ENCODE results near the gene CD2BP2. TPM values are rescaled to one million over a fixed set of nuclear protein-coding genes. Genes with fewer than 3 reads are reported as not detected.
A peak's percentile ranks its signal among the peaks of the same experiment; 100 is the strongest.
"Not testable (repeated sequence)": the region's sequence is repeated elsewhere in the genome, so short reads cannot be mapped to it uniquely, and the experiment has no call there.

The CD2BP2 gene
- total RNA-seq, 1 donor from 2014 or later: 107 TPM

DNA sequence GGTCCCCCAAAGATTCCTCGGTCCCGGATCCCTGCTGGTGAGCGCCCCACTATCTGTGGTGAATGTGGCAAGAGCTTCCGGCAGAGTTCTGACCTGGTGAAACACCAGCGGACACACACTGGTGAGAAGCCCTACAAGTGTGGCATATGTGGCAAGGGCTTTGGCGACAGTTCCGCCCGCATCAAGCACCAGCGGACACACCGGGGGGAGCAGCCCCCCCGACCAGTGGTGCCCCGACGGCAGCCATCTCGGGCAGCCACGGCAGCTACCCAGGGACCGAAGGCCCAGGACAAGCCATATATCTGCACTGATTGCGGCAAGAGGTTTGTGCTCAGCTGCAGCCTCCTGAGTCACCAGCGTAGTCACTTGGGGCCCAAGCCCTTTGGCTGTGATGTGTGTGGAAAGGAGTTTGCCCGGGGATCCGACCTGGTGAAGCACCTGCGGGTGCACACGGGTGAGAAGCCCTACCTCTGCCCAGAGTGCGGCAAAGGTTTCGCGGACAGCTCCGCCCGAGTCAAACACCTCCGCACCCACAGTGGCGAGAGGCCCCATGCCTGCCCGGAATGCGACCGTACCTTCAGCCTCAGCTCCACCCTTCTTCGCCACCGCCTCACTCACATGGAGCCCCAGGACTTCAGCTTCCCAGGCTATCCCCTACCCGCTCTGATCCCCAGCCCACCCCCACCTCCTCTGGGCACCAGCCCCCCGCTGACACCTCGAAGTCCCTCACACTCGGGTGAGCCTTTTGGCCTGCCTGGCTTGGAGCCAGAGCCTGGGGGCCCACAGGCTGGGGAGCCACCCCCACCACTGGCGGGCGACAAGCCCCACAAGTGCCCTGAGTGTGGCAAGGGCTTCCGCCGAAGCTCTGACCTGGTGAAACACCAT lies 42.9 kb upstream of the CD2BP2 start:
- Histone ChIP-seq H3K4me3 (ENCODE audit: low read depth, low read length) (no peak overlapping the region), H3K36me3 (ENCODE audit: control insufficient read depth, insufficient read depth, low read length) (no peaks in the 10 kb centered on the region), H3K27me3 (ENCODE audit: control insufficient read depth, insufficient read depth, low read length) (no peaks in the 10 kb centered on the region)
- DNase-seq (ENCODE audit: low read depth): no peak
- TF ChIP-seq, protein P1, sequence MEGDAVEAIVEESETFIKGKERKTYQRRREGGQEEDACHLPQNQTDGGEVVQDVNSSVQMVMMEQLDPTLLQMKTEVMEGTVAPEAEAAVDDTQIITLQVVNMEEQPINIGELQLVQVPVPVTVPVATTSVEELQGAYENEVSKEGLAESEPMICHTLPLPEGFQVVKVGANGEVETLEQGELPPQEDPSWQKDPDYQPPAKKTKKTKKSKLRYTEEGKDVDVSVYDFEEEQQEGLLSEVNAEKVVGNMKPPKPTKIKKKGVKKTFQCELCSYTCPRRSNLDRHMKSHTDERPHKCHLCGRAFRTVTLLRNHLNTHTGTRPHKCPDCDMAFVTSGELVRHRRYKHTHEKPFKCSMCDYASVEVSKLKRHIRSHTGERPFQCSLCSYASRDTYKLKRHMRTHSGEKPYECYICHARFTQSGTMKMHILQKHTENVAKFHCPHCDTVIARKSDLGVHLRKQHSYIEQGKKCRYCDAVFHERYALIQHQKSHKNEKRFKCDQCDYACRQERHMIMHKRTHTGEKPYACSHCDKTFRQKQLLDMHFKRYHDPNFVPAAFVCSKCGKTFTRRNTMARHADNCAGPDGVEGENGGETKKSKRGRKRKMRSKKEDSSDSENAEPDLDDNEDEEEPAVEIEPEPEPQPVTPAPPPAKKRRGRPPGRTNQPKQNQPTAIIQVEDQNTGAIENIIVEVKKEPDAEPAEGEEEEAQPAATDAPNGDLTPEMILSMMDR (IDR thresholded peaks at IDR 0.05; ENCODE audit: insufficient read depth, low read length, poor library complexity, severe bottlenecking): no peak

DNA sequence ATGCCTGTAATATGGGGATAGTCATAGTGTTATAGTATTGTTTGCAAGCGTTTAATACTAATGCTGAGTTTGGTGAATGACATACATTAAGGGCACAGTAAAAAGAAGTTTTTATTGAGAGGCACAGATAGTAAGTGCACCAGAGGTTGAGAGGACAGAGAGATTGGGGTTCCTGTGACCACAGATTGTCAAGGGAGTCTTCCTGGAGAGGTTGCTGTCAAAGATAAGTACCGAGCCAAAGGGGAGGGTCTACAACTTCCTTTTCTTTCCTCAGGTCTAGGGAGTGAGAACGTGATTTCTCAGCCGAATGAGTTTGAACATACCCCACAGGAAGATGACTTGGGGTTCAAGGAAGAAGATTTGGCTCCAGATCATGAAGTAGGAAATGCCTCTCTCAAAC lies 41.9 kb upstream of the CD2BP2 start:
- TF ChIP-seq, protein P1 (IDR thresholded peaks at IDR 0.05; ENCODE audit: insufficient read depth, low read length, poor library complexity, severe bottlenecking): no peak
- no peak for DNase-seq (ENCODE audit: low read depth)
- H3K27me3 ChIP-seq (ENCODE audit: control insufficient read depth, insufficient read depth, low read length): no peaks in the 10 kb centered on the region
- no peak overlapping the region for H3K4me3 ChIP-seq (ENCODE audit: low read depth, low read length)
- H3K36me3 ChIP-seq (ENCODE audit: control insufficient read depth, insufficient read depth, low read length): no peaks in the 10 kb centered on the region

DNA sequence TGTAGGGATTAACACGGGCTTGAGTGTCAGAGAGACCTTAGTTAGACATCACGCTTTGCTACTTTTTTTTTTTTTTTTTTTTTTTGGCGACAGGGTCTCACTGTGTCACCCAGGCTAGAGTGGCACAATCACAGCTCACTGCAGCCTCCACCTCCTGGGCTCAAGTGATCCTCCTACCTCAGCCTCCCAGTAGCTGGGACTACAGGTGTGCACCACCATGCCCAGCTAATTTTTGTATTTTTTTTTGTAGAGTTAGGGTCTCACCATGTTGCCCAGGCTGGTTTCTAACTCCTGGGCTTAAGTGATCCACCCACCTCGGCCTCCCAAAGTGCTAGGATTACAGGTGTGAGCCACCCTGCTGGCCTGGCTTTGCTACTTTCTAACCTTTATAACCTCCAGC lies 41.5 kb upstream of the CD2BP2 start:
- H3K4me3 ChIP-seq (ENCODE audit: low read depth, low read length); H3K27me3 ChIP-seq (ENCODE audit: control insufficient read depth, insufficient read depth, low read length); H3K36me3 ChIP-seq (ENCODE audit: control insufficient read depth, insufficient read depth, low read length); DNase-seq (ENCODE audit: low read depth): not testable (repeated sequence)

DNA sequence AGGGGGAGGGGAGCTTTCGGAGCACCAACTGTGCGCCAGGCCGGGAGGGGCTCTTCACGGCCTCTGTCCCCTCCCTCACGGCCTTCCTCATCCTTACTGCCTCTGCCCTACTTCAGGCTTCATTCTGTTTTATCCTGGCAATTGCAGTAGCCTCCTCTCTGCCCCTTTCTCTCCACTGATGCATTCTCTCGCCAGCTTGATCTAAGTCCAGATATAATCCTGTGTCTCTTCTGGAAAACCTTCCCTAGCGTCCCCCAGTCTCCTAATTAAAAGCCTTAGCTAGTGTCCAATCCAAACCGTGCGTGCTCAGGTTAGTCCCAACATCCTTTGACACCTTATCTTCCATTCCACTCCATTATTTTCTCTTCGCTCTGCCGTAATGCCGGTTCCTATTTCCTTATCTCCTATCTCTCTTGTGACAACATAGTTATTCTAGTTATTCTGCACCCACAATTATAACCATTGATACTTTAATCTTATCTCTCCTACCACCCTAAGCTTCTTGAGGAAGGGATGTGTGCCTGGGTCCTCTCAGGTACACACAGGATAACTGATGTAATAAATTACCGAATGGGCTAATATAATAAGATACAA lies 41.0 kb upstream of the CD2BP2 start:
- no peaks in the 10 kb centered on the region for H3K27me3 ChIP-seq (ENCODE audit: control insufficient read depth, insufficient read depth, low read length)
- no peak for DNase-seq (ENCODE audit: low read depth)
- H3K4me3 ChIP-seq (ENCODE audit: low read depth, low read length): peak overlapping the region; percentile 87
- TF ChIP-seq, protein P1 (IDR thresholded peaks at IDR 0.05; ENCODE audit: insufficient read depth, low read length, poor library complexity, severe bottlenecking): no peak
- H3K36me3 ChIP-seq (ENCODE audit: control insufficient read depth, insufficient read depth, low read length): no peaks in the 10 kb centered on the region

DNA sequence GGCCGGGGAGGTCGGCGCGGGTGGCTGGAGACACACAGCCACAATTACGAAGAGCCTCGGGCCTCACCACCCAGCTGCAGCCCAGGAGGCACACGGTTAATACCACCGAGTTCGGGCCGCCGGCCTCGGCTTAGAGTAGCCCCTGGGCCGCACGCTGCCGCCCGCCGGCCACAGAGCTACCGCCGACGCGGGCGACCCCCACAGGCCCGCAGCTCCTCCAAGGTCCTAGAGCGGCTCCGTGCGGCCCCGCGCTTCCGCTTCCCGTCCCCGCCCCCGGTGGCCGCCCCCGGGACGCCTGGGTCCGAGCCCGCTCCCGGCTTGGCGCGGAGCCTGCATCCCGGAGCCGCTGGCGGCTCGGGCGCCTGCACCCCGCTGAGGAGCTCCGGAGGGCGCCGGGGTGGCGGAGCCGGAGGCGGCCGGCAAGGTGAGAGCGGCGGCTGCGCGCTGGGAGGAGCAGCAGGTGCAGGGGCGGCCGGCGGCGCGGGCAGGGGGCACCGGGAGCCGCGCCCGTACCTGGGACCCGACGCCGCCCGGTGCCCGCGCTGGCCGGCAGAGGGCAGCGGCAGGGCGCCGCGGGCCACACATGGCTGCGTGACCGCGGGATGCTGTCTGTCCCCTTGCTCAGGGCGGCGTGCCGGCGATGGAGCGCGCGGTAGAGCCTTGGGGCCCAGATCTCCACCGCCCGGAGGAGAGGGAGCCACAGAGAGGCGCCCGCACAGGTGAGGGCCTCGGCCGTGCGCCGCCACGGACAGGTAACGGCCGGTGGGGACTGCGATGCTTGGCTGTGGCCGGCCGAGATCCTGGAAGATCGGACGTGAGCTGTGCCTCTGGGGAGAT lies 40.3 kb upstream of the CD2BP2 start, which contains the start of gene ZNF48:
Gene ZNF48, plus strand, starts transcription at position 266 of the 837 bp plus-strand sequence. Its CDS starts 375 bp downstream, at position 641.
- no peak for DNase-seq (ENCODE audit: low read depth)
- Histone ChIP-seq H3K4me3 (ENCODE audit: low read depth, low read length) (peak within 1 kb of the TSS; percentile 87), H3K27me3 (ENCODE audit: control insufficient read depth, insufficient read depth, low read length) (no peaks in the 10 kb centered on the region), H3K36me3 (ENCODE audit: control insufficient read depth, insufficient read depth, low read length) (no peaks in the 10 kb centered on the region)
- TF ChIP-seq, protein P1 (IDR thresholded peaks at IDR 0.05; ENCODE audit: insufficient read depth, low read length, poor library complexity, severe bottlenecking): no peak
